Esophagus mucosa (tissue), 1 donor: ENCODE measurements around the gene LHX2. TPM values are rescaled to one million over a fixed set of nuclear protein-coding genes. Genes with fewer than 3 reads are reported as not detected.
"Not testable (repeated sequence)": the region's sequence is repeated elsewhere in the genome, so short reads cannot be mapped to it uniquely, and the experiment has no call there.

Source experiments
- ATAC-seq: fragments of 200-7000 bp; cut with Tn5 transposase; one replicate; pipeline ENCODE4 v1.9.1; 2020
- total RNA-seq: library from RNA; stranded (reverse); gene quantifications from one replicate; pipeline ENCODE4 v1.2.4, GENCODE V29; 2023
- donor health status: DM: yes; HTN: yes; CAD: no.

The LHX2 gene
- not detected for total RNA-seq

- ATAC-seq = peak; percentile 81
Measured at GRCh38 chr9:124011460-124012301, at the start of gene LHX2. LHX2 (plus strand) TSS chr9:124011768; CDS start chr9:124012349, 581 bp downstream.

- no peak for ATAC-seq
Measured at GRCh38 chr9:123964761-123965160, 46.8 kb upstream of the LHX2 start.

- no peak for ATAC-seq
Measured at GRCh38 chr9:123965801-123966686, 45.5 kb upstream of the LHX2 start.

GRCh38 chr9:123967323-123967722 lies 44.2 kb upstream of the LHX2 start:
- ATAC-seq = no peak

GRCh38 chr9:123972618-123973017 lies 39.0 kb upstream of the LHX2 start:
- no peak for ATAC-seq

GRCh38 chr9:123973590-123974223 lies 37.9 kb upstream of the LHX2 start:
- no peak for ATAC-seq

- no peak for ATAC-seq
Measured at GRCh38 chr9:123974471-123974870, 37.1 kb upstream of the LHX2 start.

GRCh38 chr9:123975871-123976270 lies 35.7 kb upstream of the LHX2 start:
- ATAC-seq = no peak

- not testable (repeated sequence) for ATAC-seq
Measured at GRCh38 chr9:123976579-123976978, 35.0 kb upstream of the LHX2 start.

- no peak for ATAC-seq
Measured at GRCh38 chr9:123978981-123979380, 32.6 kb upstream of the LHX2 start.

GRCh38 chr9:123982535-123982934 lies 29.0 kb upstream of the LHX2 start:
- no peak for ATAC-seq

- no peak for ATAC-seq
Measured at GRCh38 chr9:123983047-123983446, 28.5 kb upstream of the LHX2 start.

GRCh38 chr9:123984802-123985201 lies 26.8 kb upstream of the LHX2 start:
- no peak for ATAC-seq

- no peak for ATAC-seq
Measured at GRCh38 chr9:123985869-123986268, 25.7 kb upstream of the LHX2 start.

- no peak for ATAC-seq
Measured at GRCh38 chr9:123990427-123990826, 21.1 kb upstream of the LHX2 start.

GRCh38 chr9:123992679-123993078 lies 18.9 kb upstream of the LHX2 start:
- ATAC-seq = not testable (repeated sequence)

GRCh38 chr9:123996731-123997421 lies 14.7 kb upstream of the LHX2 start:
- ATAC-seq = peak; percentile 37

- ATAC-seq = peak; percentile 72
Measured at GRCh38 chr9:123997665-123998277, 13.8 kb upstream of the LHX2 start.

- ATAC-seq = no peak
Measured at GRCh38 chr9:123998278-123998925, 13.2 kb upstream of the LHX2 start.

GRCh38 chr9:123998970-123999621 lies 12.5 kb upstream of the LHX2 start:
- ATAC-seq = no peak

- peak; percentile 17 for ATAC-seq
Measured at GRCh38 chr9:123999661-124000060, 11.9 kb upstream of the LHX2 start.
